DOHH2 (cell line): ENCODE results near the gene COL13A1.

Experiments
- H3F3A ChIP-seq: fragments of 200-600 bp; sonication (generic), shearing (Covaris generic); 2 replicates; pipeline ENCODE4 v1.6.0; 2016; ENCODE audit warnings: antibody characterized with exemption, mild to moderate bottlenecking; ENCODE audit not compliant: control insufficient read depth, insufficient read depth
- H3K27ac ChIP-seq: fragments of 200-600 bp; sonication (generic); 2 replicates; pipeline ENCODE4 v1.5.1; 2014; ENCODE audit warnings: low read depth, mild to moderate bottlenecking, low read length, moderate library complexity
- H3K27me3 ChIP-seq: fragments of 200-600 bp; sonication (generic); 2 replicates; pipeline ENCODE4 v1.6.1; 2014; ENCODE audit warnings: mild to moderate bottlenecking, low read length, mixed read lengths; ENCODE audit not compliant: control insufficient read depth
- H3K36me3 ChIP-seq: fragments of 200-600 bp; sonication (generic); 2 replicates; pipeline ENCODE4 v1.6.1; 2014; ENCODE audit warnings: mild to moderate bottlenecking, low read length, moderate library complexity, mixed read lengths; ENCODE audit not compliant: control insufficient read depth
- H3K4me1 ChIP-seq: fragments of 200-600 bp; sonication (generic); 2 replicates; pipeline ENCODE4 v1.6.1; 2014; ENCODE audit warnings: mild to moderate bottlenecking, low read length, mixed read lengths; ENCODE audit not compliant: control insufficient read depth
- H3K4me2 ChIP-seq: fragments of 200-600 bp; sonication (generic); 2 replicates; pipeline ENCODE4 v1.6.0; 2014; ENCODE audit warnings: mild to moderate bottlenecking, low read length, moderate library complexity
- H3K4me3 ChIP-seq: fragments of 200-600 bp; sonication (generic); 2 replicates; pipeline ENCODE4 v1.5.1; 2014; ENCODE audit warnings: mild to moderate bottlenecking, low read length, mixed read lengths
- H3K79me2 ChIP-seq: fragments of 200-600 bp; sonication (generic); 2 replicates; pipeline ENCODE4 v1.6.1; 2014; ENCODE audit warnings: mild to moderate bottlenecking, low read length, mixed read lengths; ENCODE audit not compliant: control insufficient read depth
- H3K9me2 ChIP-seq: fragments of 200-600 bp; sonication (generic); replicated peaks from 2 replicates; pipeline ENCODE4 v1.6.1; 2014; ENCODE audit warnings: mild to moderate bottlenecking, low read length, mixed read lengths; ENCODE audit not compliant: control insufficient read depth
- H3K9me3 ChIP-seq: fragments of 200-600 bp; sonication (generic); 2 replicates; pipeline ENCODE4 v1.6.1; 2014; ENCODE audit warnings: antibody characterized with exemption, low read length, mixed read lengths; ENCODE audit not compliant: control insufficient read depth, insufficient read depth
- H4K20me1 ChIP-seq: fragments of 200-600 bp; sonication (generic); 2 replicates; pipeline ENCODE4 v1.6.0; 2014; ENCODE audit warnings: low read depth, mild to moderate bottlenecking, antibody characterized with exemption, low read length, moderate library complexity; ENCODE audit not compliant: control insufficient read depth, insufficient read depth
- CTCF ChIP-seq: fragments of 200-600 bp; sonication (generic); IDR thresholded peaks from one replicate; pipeline ENCODE4 v1.5.1; 2014; ENCODE audit warnings: antibody characterized with exemption, mild to moderate bottlenecking, low read depth, low read length; ENCODE audit not compliant: poor library complexity, severe bottlenecking
- EZH2phosphoT487 ChIP-seq: fragments of 200-600 bp; sonication (generic); IDR thresholded peaks from 2 replicates; pipeline ENCODE4 v1.6.1; 2017; ENCODE audit warnings: borderline replicate concordance, mild to moderate bottlenecking, antibody characterized with exemption, low read length, moderate library complexity, mixed read lengths

Gene COL13A1

DNA sequence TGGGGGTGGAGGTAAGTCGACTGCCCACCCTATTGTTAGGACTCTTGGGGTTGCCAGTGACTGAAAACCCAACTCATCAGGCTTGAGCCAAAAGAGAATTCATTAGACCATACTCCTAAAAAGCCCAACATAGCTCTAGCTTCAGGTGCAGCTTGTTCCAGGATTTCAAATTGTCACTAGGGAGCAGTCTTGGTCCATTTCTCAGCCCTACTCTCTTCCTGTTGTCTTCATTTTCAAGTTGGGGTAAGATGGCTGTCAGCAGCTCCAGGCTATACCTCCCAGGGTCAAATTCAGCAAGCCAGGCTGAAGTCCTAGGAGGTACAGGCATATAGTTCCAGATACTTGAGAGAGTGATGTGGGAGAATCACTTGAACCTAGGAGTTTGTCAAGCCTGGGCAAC lies 14.9 kb upstream of the COL13A1 start:
- Histone ChIP-seq H3F3A (no peaks in the 10 kb centered on the region), H3K36me3 (no peaks in the 10 kb centered on the region), H3K9me2 (no peaks in the 10 kb centered on the region), H3K4me1 (no peaks in the 10 kb centered on the region), H3K27me3 (no peaks in the 10 kb centered on the region; the same call in 1 of the 2 replicates), H3K9me3 (no peaks in the 10 kb centered on the region), H3K4me3 (no peak overlapping the region), H3K27ac (no peak overlapping the region), H3K4me2 (no peak overlapping the region), H4K20me1 (no peaks in the 10 kb centered on the region), H3K79me2 (no peaks in the 10 kb centered on the region)
- peak; percentile 10 for TF ChIP-seq CTCF
- no peak for TF ChIP-seq EZH2phosphoT487

GRCh38 chr10:69787681-69788080 lies 14.0 kb upstream of the COL13A1 start:
- Histone ChIP-seq H3K36me3 (no peaks in the 10 kb centered on the region), H3K79me2 (no peaks in the 10 kb centered on the region), H3K4me2 (no peak overlapping the region), H3K9me2 (no peaks in the 10 kb centered on the region), H4K20me1 (no peaks in the 10 kb centered on the region), H3F3A (no peaks in the 10 kb centered on the region), H3K27ac (no peak overlapping the region), H3K9me3 (no peaks in the 10 kb centered on the region), H3K27me3 (no peaks in the 10 kb centered on the region; the same call in 1 of the 2 replicates), H3K4me1 (no peaks in the 10 kb centered on the region), H3K4me3 (no peak overlapping the region)
- TF ChIP-seq EZH2phosphoT487 = no peak
- no peak for TF ChIP-seq CTCF

GRCh38 chr10:69789164-69789576 lies 12.5 kb upstream of the COL13A1 start:
- no peaks in the 10 kb centered on the region for H3K9me3 ChIP-seq
- no peaks in the 10 kb centered on the region for H4K20me1 ChIP-seq
- no peak overlapping the region for H3K4me3 ChIP-seq
- H3K4me2 ChIP-seq = no peak overlapping the region
- no peaks in the 10 kb centered on the region for H3F3A ChIP-seq
- no peaks in the 10 kb centered on the region for H3K9me2 ChIP-seq
- H3K27me3 ChIP-seq = no peaks in the 10 kb centered on the region; the same call in 1 of the 2 replicates
- H3K4me1 ChIP-seq = no peaks in the 10 kb centered on the region
- H3K79me2 ChIP-seq = no peaks in the 10 kb centered on the region
- TF ChIP-seq EZH2phosphoT487 = no peak
- peak; percentile 74 for TF ChIP-seq CTCF
- H3K36me3 ChIP-seq = no peaks in the 10 kb centered on the region
- H3K27ac ChIP-seq = no peak overlapping the region

- Histone ChIP-seq H3K27me3 (no peaks in the 10 kb centered on the region), H3K9me2 (no peaks in the 10 kb centered on the region), H3K4me2 (no peak overlapping the region), H4K20me1 (no peaks in the 10 kb centered on the region), H3K79me2 (no peaks in the 10 kb centered on the region), H3K4me3 (no peak overlapping the region), H3F3A (no peaks in the 10 kb centered on the region), H3K27ac (no peak overlapping the region), H3K4me1 (no peaks in the 10 kb centered on the region), H3K9me3 (no peaks in the 10 kb centered on the region), H3K36me3 (no peaks in the 10 kb centered on the region)
- TF ChIP-seq CTCF (no peak), EZH2phosphoT487 (no peak)
Measured at GRCh38 chr10:69791812-69792211, 9.9 kb upstream of the COL13A1 start.
